Hippocampal formation (tissue), 2 donors: Measurements from ENCODE around the gene HSPB2.

Source experiments
- DNase-seq, 2 donors: peaks; one replicate each; lab custom pipeline; 2025; lab: John Stamatoyannopoulos, UW

Gene HSPB2

GRCh38 chr11:111939836-111940604 is 27.5 kb downstream of the HSPB2 start:
- no peak for DNase-seq

- peak in 1 of 2 donors; percentile 76 for DNase-seq
These were observed 29.4 kb downstream of the HSPB2 start for GRCh38 chr11:111941963-111942362.

GRCh38 chr11:111942829-111943228 is 30.3 kb downstream of the HSPB2 start:
- no peak for DNase-seq

- DNase-seq = no peak
These were observed 31.6 kb downstream of the HSPB2 start for GRCh38 chr11:111944139-111944538.

- DNase-seq = no peak
These were observed 32.1 kb downstream of the HSPB2 start for GRCh38 chr11:111944651-111945051.

GRCh38 chr11:111945198-111945597 is 32.7 kb downstream of the HSPB2 start:
- no peak for DNase-seq

- DNase-seq = no peak
These were observed 34.0 kb downstream of the HSPB2 start for GRCh38 chr11:111946499-111946898.

- DNase-seq = no peak
These were observed 34.6 kb downstream of the HSPB2 start for GRCh38 chr11:111947143-111947542.

- DNase-seq = no peak
These were observed 37.2 kb downstream of the HSPB2 start for GRCh38 chr11:111949519-111950426.

- no peak for DNase-seq
These were observed 39.0 kb downstream of the HSPB2 start for GRCh38 chr11:111951565-111951964.

GRCh38 chr11:111954154-111954553 is 41.6 kb downstream of the HSPB2 start:
- DNase-seq = no peak

GRCh38 chr11:111957663-111958444 is 45.3 kb downstream of the HSPB2 start:
- DNase-seq = no peak

GRCh38 chr11:111960916-111961315 is 48.4 kb downstream of the HSPB2 start:
- DNase-seq = no peak

- no peak for DNase-seq
These were observed 49.1 kb downstream of the HSPB2 start for GRCh38 chr11:111961389-111962300.
